Left renal pelvis (tissue), 4 donors: ENCODE results near the gene RASSF10. TPM values are rescaled to one million over a fixed set of nuclear protein-coding genes. Genes with fewer than 3 reads are reported as not detected.

Experiments used
- DNase-seq, 4 donors: peaks; one replicate each; pipeline ENCODE4 v3.0.0-alpha.2; 2013; ENCODE audit warnings: low read depth in 4 of 4, low spot score in 3 of 4
- polyA plus RNA-seq, 4 donors: library from polyadenylated mRNA; unstranded; fragments of 120-200 nt; gene quantifications; one replicate each; pipeline ENCODE4 v1.2.1, GENCODE V29; 2013; ENCODE audit not compliant: insufficient read length in 4 of 4

The RASSF10 gene
- polyA plus RNA-seq, 4 donors = 5.9 to 27.2 (median 24.6) TPM

- no peak for DNase-seq
Measured at GRCh38 chr11:12991426-12991825, 17.7 kb upstream of the RASSF10 start.

- no peak for DNase-seq
Measured at GRCh38 chr11:12993626-12994025, 15.5 kb upstream of the RASSF10 start.

GRCh38 chr11:12994476-12994875 is 14.6 kb upstream of the RASSF10 start:
- DNase-seq = no peak

GRCh38 chr11:12995188-12995587 is 13.9 kb upstream of the RASSF10 start:
- no peak for DNase-seq

- DNase-seq = no peak
Measured at GRCh38 chr11:12995823-12996222, 13.3 kb upstream of the RASSF10 start.

- DNase-seq = no peak
Measured at GRCh38 chr11:12997168-12997567, 11.9 kb upstream of the RASSF10 start.

GRCh38 chr11:12998336-12998735 is 10.8 kb upstream of the RASSF10 start:
- no peak for DNase-seq

- no peak for DNase-seq
Measured at GRCh38 chr11:12999597-12999996, 9.5 kb upstream of the RASSF10 start.

GRCh38 chr11:13000116-13000515 is 9.0 kb upstream of the RASSF10 start:
- no peak for DNase-seq

GRCh38 chr11:13000721-13001120 is 8.4 kb upstream of the RASSF10 start:
- no peak for DNase-seq

GRCh38 chr11:13003736-13004493 is 5.2 kb upstream of the RASSF10 start:
- no peak for DNase-seq

- no peak for DNase-seq
Measured at GRCh38 chr11:13007182-13008060, 1.7 kb upstream of the RASSF10 start.

- no peak for DNase-seq
Measured at GRCh38 chr11:13008061-13008435, 1.1 kb upstream of the RASSF10 start.

- DNase-seq = no peak
Measured at GRCh38 chr11:13009476-13009920, 382 bp downstream of the RASSF10 start.

GRCh38 chr11:13009921-13010748 is 1.0 kb downstream of the RASSF10 start:
- no peak for DNase-seq

- no peak for DNase-seq
Measured at GRCh38 chr11:13010749-13011465, 1.8 kb downstream of the RASSF10 start.

- DNase-seq = no peak
Measured at GRCh38 chr11:13011466-13012055, 2.4 kb downstream of the RASSF10 start.

- DNase-seq = no peak
Measured at GRCh38 chr11:13012056-13012661, 3.0 kb downstream of the RASSF10 start.

- no peak for DNase-seq
Measured at GRCh38 chr11:13013054-13013488, 4.0 kb downstream of the RASSF10 start.
